K562 (cell line): ENCODE measurements around the gene RHBDL3. TPM values are rescaled to one million over a fixed set of nuclear protein-coding genes. Genes with fewer than 3 reads are reported as not detected.

Experiments used
- ATF7 ChIP-seq: fragments of 450-650 bp; IDR thresholded peaks from 2 replicates; pipeline ENCODE4 v1.7.1; 2014; ENCODE audit warnings: mild to moderate bottlenecking, moderate library complexity
- CBX2 ChIP-seq: fragments of 200-600 bp; sonication (generic); IDR thresholded peaks from one replicate; pipeline ENCODE4 v1.6.1; 2012; ENCODE audit warnings: mild to moderate bottlenecking, low read length, inconsistent platforms; ENCODE audit not compliant: insufficient read depth, poor library complexity, severe bottlenecking
- E2F3 ChIP-seq: fragments of 250-450 bp; sonication (Bioruptor Pico); IDR thresholded peaks from 2 replicates; pipeline ENCODE4 v1.4.0; 2020; ENCODE audit warnings: mild to moderate bottlenecking
- EHMT2 ChIP-seq: fragments of 450-650 bp; IDR thresholded peaks from 2 replicates; pipeline ENCODE4 v1.6.1; 2018; ENCODE audit warnings: antibody characterized with exemption
- ELF2 ChIP-seq: fragments of 250-450 bp; sonication (Bioruptor Pico); IDR thresholded peaks from 2 replicates; pipeline ENCODE4 v1.5.0; 2021; ENCODE audit warnings: mild to moderate bottlenecking
- FOXJ2 ChIP-seq: fragments of 200-800 bp; sonication (Bioruptor generic); IDR thresholded peaks from 2 replicates; pipeline ENCODE4 v1.6.1; 2016; ENCODE audit warnings: missing genetic modification characterization, missing compliant biosample characterization
- GATAD2B ChIP-seq: fragments of 450-650 bp; IDR thresholded peaks from 2 replicates; pipeline ENCODE4 v1.6.1; 2017; ENCODE audit warnings: mild to moderate bottlenecking, borderline replicate concordance
- HNRNPH1 ChIP-seq: fragments of 200-400 bp; formaldehyde crosslinking; optimal IDR thresholded peaks from 2 replicates; pipeline ENCODE3; 2017; ENCODE audit warnings: low read depth, mild to moderate bottlenecking, low read length, moderate library complexity
- MAZ ChIP-seq, 2 experiments: fragments of 450-650 bp in 1 of 2; sonication (generic) in 1 of 2; formaldehyde crosslinking; IDR thresholded peaks in 1 of 2; conservative IDR thresholded peaks in 1 of 2; 2 replicates each; pipeline versions ENCODE4 v1.4.0 to v1.5.0; 2020; ENCODE audit warnings: mild to moderate bottlenecking in 1 of 2, missing genetic modification reagents in 1 of 2
- POLR2H ChIP-seq: IDR thresholded peaks from 2 replicates; pipeline ENCODE4 v1.6.1; 2016; ENCODE audit warnings: missing genetic modification characterization, low read depth, mild to moderate bottlenecking, control low read depth, missing compliant biosample characterization, moderate library complexity
- RBM39 ChIP-seq: fragments of 200-400 bp; formaldehyde crosslinking; optimal IDR thresholded peaks from 2 replicates; pipeline ENCODE3; 2018; ENCODE audit warnings: low read depth, low read length
- REST ChIP-seq, 2 experiments: fragments of 450-650 bp; formaldehyde crosslinking in 1 of 2; IDR thresholded peaks; 2 replicates each; pipeline versions ENCODE4 v1.4.0 to v1.6.1; 2014 to 2020; ENCODE audit warnings: mild to moderate bottlenecking in 2 of 2, borderline replicate concordance in 1 of 2, low read depth in 1 of 2
- SNAPC5 ChIP-seq: fragments of 250-450 bp; sonication (Bioruptor Pico); IDR thresholded peaks from 2 replicates; pipeline ENCODE4 v1.8.0; 2021; ENCODE audit warnings: moderate library complexity, mild to moderate bottlenecking, inconsistent platforms
- ZBTB17 ChIP-seq: fragments of 450-650 bp; formaldehyde crosslinking; IDR thresholded peaks from 2 replicates; pipeline ENCODE4 v1.4.0; 2020; ENCODE audit warnings: mild to moderate bottlenecking
- polyA plus RNA-seq, 8 experiments: library from polyadenylated mRNA; depleted of rRNA in 4 of 8; stranded (reverse) in 5 of 8; unstranded in 3 of 8; fragments of >200 nt; fragmentation: Nextera tagmentation in 2 of 8; fragmentation: Illumina TruSeq in 1 of 8; extraction: Ambion mirVana in 2 of 8; extraction: Trizol in 1 of 8; gene quantifications; 2 replicates each; pipeline versions ENCODE4 v1.2.1 to v1.2.3, GENCODE V29; 2011 to 2014; ENCODE audit warnings: inconsistent platforms in 1 of 8, missing spikeins in 1 of 8
- total RNA-seq, 7 experiments: library from RNA; depleted of rRNA in 6 of 7; stranded (reverse); fragments of >200 nt in 6 of 7; fragmentation: Illumina TruSeq in 2 of 7; extraction: Trizol in 2 of 7; gene quantifications; 2 replicates each; pipeline versions ENCODE4 v1.2.1 to v1.2.3, GENCODE V29; 2011 to 2021; ENCODE audit warnings: low replicate concordance in 1 of 7
- TF ChIP-seq, protein P1 (sequence below): fragments of 450-650 bp; IDR thresholded peaks from 2 replicates; pipeline ENCODE4 v1.6.1; 2017; ENCODE audit warnings: antibody characterized with exemption, mild to moderate bottlenecking

RHBDL3 gene
- total and polyA plus RNA-seq, 9 of the 15 experiments (the other 6 are each of a cell fraction or from before 2014, with no cell fraction given): 0.06 to 0.31 (median 0.09) TPM; not detected in 4

DNA sequence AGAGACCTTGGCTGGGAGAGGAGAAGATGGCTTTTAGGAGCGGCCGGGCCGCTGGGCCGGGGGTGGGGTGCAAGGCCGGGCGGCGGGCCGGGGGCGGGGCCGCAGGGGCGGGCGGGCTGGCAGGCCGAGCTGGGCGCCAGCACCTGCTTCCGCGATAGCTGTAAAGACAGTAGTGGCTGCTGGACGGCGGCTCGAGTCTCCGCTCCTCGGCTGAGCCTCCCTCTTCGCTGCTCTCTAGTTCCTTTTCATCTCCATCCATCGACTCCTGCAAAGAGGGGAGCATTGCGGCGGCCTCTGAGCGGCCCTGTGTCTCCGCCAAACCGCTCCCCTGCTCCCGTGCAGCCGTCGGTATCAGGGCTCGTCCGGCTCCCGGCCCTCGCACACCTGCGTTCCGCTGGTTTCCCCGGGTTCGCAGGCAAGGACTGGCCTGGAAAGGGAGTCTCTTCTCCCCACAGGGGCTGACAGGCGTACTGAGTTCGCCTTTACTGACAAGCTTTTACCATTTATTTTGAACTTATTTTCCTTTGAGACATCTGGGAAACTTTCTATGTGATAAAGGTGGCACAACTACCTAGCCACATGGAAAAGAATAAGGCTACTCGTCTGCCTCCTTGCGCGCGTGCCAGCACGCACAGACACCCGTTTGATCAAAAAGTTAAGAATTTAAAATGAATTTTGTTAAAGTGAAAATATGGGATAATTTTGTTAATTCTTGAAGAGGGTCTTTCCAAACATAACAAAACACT lies 76.4 kb downstream of the RHBDL3 start, which contains the start of gene C17orf75 (continued):
- TF ChIP-seq CBX2 (no peak), ZBTB17 (no peak), GATAD2B (peak; percentile 79; the same call in 1 of the 2 replicates), POLR2H (tag) (0 out of 2 replicates have a peak, but pooled peaks have one; percentile 13), ATF7 (peak; percentile 73), EHMT2 (no peak), HNRNPH1 (no peak), ELF2 (CRISPR knock-in tag) (0 out of 2 replicates have a peak, but pooled peaks have one; percentile 75), E2F3 (CRISPR knock-in tag) (no peak), SNAPC5 (CRISPR knock-in tag) (no peak), RBM39 (peak; percentile 64), FOXJ2 (tag) (no peak), MAZ (CRISPR knock-in tag; conservative IDR thresholded peaks at IDR 0.05 in 1 of 2, IDR thresholded peaks at IDR 0.05 in 1 of 2) (peak; percentile 71 to 96), REST (IDR thresholded peaks at IDR 0.05; ENCODE audit: borderline replicate concordance) (0 out of 2 replicates have a peak, but pooled peaks have one; percentile 12), REST (CRISPR knock-in tag; IDR thresholded peaks at IDR 0.05; ENCODE audit: low read depth) (no peak)
- TF ChIP-seq, protein P1, sequence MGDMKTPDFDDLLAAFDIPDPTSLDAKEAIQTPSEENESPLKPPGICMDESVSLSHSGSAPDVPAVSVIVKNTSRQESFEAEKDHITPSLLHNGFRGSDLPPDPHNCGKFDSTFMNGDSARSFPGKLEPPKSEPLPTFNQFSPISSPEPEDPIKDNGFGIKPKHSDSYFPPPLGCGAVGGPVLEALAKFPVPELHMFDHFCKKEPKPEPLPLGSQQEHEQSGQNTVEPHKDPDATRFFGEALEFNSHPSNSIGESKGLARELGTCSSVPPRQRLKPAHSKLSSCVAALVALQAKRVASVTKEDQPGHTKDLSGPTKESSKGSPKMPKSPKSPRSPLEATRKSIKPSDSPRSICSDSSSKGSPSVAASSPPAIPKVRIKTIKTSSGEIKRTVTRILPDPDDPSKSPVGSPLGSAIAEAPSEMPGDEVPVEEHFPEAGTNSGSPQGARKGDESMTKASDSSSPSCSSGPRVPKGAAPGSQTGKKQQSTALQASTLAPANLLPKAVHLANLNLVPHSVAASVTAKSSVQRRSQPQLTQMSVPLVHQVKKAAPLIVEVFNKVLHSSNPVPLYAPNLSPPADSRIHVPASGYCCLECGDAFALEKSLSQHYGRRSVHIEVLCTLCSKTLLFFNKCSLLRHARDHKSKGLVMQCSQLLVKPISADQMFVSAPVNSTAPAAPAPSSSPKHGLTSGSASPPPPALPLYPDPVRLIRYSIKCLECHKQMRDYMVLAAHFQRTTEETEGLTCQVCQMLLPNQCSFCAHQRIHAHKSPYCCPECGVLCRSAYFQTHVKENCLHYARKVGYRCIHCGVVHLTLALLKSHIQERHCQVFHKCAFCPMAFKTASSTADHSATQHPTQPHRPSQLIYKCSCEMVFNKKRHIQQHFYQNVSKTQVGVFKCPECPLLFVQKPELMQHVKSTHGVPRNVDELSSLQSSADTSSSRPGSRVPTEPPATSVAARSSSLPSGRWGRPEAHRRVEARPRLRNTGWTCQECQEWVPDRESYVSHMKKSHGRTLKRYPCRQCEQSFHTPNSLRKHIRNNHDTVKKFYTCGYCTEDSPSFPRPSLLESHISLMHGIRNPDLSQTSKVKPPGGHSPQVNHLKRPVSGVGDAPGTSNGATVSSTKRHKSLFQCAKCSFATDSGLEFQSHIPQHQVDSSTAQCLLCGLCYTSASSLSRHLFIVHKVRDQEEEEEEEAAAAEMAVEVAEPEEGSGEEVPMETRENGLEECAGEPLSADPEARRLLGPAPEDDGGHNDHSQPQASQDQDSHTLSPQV: peak; percentile 60; the same call in 1 of the 2 replicates
